Embryonic facial prominence (tissue), 1 donor: ENCODE measurements around the gene PRKAG1.

Experiments used
- DNase-seq: peaks from one replicate; pipeline ENCODE4 v3.0.0-alpha.2; 2016; ENCODE audit errors: extremely low spot score

Gene PRKAG1

DNA sequence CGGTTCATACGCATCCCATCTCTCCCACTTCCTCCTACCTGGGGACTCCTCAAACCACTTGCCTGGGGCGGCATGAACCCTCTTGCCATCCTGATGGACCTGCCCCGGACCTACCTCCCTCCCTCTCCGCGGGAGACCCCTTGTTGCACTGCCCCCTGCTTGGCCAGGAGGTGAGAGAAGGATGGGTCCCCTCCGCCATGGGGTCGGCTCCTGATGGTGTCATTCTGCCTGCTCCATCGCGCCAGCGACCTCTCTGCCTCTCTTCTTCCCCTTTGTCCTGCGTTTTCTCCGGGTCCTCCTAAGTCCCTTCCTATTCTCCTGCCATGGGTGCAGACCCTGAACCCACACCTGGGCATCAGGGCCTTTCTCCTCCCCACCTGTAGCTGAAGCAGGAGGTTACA lies 36.8 kb downstream of the PRKAG1 start:
- DNase-seq: no peak

- DNase-seq: no peak
Observed at GRCh38 chr12:48980953-48981756, 37.4 kb downstream of the PRKAG1 start.

GRCh38 chr12:48980389-48980952 lies 38.1 kb downstream of the PRKAG1 start:
- DNase-seq: no peak

DNA sequence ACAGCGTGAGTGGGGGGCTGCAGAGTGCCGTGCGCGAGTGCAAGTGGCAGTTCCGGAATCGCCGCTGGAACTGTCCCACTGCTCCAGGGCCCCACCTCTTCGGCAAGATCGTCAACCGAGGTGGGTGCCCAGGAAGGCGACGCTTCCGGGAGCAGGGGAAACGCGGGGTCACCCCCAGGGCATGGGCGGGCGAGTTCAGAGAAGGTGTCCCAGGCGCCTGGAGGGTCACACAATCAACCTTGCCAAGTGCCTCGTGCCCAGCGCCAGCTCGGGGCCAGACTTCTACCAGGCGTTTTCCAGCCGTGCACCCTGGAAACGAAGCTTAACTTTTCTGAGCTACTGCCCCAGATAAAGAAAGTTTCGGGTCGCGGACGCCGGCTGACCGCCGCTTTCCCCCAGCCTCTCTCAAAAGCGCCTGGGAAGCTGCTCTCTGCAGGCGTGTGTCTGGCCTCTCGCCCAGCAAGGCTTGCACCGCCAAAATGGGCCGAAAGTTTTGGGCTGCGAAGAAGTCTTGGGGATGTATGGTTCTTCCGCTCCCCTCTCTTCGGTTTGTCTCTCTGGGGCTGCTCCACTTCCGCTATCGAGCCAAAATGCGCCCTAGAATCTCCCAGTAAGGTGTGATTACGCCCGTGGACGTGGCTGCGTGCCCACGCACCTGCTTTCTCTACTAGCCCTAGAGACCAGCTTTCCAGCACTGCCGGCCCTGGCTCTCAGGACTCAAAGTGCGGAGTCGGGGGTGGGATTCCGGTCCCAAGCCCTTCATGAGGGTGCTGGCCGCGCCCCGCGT lies 38.8 kb downstream of the PRKAG1 start:
- no peak for DNase-seq

DNA sequence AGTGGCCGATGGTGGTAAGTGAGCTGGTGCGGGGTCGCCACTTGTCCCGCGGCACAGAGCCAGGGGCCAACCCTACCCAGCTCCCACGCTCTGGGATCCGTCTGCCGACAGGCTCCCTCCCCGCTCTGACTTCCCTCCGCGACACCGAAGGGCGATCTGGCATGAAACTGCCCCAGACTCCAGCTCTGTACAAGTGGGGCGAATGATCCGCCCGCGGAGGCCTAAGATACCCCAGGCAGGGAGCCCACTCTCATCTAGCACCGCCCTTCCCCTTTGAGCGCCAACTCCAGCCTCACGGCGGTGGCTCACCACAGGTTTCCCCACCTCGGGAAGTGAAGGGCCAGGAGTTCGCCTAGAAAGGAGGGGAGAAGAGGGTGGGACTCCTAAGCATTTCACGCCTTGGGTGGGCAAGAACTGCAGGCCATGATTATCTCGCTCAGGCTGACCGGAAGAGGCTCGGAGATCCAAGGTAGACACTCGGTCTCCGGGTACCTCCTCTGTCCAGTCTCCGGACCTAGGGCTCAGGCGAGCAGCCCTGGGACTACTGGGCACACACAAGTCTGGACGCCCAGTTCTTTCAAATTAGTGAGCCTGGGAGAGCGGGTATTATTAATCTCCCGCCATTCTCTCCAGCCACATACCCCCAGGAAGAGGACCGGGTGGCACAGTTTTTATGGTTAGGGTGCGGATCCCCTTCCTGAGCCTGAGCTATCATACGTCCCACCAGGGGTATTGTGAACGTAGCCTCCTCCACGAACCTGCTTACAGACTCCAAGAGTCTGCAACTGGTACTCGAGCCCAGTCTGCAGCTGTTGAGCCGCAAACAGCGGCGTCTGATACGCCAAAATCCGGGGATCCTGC lies 39.6 kb downstream of the PRKAG1 start:
- no peak for DNase-seq

- no peak for DNase-seq
Observed at GRCh38 chr12:48978291-48978740, 40.3 kb downstream of the PRKAG1 start, which contains the start of gene WNT1. WNT1 (plus strand) TSS chr12:48978322; CDS start chr12:48978651, 329 bp downstream.

DNA sequence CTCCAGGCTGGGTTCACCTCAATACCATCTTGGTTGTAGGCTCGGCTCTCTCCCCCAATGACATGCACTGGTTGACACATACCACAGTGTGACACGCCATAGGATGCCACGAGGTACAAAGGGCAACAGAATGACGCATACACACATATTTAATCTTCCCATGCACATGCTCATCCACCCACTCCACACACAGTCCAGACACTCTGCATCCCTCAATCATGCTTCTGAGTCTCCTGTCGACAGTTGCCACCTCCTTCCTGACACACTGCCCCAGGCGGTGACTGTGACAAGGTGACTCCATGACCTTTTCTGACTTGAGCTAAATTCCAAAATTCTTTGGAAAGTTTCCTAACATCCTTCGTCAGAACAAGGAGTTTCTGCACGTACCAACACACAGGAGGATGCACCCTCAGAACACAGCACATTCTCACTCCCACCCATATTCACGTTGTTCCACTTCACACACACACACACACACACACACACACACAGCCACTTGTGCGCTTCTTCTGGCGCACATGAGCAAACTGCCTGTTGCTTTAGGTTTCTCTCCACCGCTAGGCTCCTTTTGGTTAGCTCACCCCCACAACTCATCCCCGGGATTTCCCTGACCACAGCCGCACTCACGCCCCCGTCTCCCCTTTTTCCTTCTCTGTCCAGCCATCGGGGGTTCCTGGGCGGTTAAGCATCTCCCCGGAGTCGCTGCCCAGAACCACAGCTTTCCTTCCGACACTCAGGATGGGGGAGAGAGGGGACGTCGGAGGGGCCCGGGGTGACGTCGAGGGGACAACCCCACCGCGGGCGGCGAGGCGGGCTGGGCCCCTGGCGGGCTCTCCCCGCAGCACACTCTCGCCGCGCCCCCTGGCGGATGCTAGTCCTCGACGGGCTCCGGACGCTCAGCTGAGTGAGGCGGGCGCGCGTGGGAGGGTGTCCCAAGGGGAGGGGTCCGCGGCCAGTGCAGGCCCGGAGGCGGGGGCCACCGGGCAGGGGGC lies 41.0 kb downstream of the PRKAG1 start:
- DNase-seq: no peak

DNA sequence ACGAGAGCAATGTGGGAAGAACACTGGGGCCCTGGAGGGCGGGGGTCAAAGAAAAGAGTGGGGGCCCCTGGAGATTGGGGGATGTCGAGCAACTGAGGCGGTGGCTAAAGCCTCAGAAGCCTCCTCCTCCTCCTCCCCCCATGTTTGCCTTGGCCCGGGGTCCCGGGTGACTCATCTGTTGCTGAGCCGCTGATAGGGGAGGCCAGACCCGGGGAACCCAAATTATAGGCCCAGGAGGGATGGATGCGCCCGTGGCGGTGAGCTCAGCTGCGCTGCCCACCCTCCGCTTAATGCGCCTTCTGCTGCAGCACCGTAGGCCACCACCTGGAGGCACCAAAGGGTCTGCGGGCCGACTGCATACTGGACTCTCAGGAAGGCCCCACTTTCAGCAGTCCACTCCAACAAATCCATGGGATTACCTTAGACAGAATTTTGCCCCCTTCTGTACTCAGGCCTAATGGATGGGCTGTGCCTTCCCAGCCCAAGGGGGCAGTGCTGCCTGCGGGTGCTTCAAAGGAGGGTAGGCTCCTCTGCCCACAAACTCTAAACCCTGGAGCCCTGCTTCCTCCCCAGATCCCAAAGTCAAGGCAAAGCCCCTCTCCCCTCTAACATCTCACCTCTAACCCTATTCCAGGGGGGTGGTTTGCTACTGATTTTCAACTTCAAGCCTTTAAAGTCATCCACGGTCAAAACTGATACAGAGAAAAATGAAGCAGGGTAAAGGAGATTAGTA lies 44.5 kb downstream of the PRKAG1 start:
- DNase-seq: no peak

DNA sequence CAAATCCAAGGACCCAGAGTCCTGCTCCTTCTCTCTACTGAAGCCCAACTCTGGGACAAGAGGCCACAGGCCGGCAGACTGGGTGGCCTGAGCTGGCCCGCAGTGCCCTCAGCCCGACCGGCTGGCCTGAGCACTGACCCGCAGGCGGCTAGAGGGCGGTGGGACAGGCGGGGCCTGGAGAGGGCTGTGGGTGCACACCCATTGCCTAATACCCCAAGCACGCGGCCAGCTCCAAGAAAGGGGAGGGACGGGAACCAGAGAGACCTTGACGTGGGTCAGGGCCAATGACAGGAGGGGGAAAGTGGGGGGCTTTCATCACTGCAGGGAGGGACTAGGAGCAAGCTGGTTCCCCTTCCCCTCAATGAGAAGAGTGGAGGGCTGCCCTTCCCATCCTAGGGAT lies 45.0 kb downstream of the PRKAG1 start:
- DNase-seq: no peak

DNA sequence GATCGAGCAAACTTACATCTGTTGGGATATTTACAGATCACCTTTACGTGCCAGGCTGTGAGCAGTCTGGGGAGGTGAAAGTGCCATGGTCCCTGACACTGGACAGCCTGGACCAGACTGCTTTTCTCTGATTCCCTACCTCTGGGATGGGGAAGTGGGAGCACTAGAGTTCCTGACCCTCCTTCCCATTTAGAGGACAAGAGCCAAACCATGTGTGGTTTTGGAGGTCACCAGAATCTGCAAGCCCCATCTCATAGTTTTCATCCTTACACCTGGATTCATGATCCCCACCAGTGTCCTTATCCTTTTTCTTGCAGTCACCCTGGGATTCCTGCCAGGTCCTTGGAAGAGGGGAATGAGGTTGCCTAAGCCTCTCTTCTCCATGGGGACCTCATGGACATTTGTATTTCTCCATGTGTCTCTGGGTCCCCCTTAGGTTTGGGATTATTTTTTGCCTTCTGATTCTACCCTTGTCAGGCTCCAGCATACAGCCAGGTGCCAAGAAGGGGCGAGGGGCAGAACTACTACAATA lies 45.6 kb downstream of the PRKAG1 start:
- DNase-seq: no peak

DNA sequence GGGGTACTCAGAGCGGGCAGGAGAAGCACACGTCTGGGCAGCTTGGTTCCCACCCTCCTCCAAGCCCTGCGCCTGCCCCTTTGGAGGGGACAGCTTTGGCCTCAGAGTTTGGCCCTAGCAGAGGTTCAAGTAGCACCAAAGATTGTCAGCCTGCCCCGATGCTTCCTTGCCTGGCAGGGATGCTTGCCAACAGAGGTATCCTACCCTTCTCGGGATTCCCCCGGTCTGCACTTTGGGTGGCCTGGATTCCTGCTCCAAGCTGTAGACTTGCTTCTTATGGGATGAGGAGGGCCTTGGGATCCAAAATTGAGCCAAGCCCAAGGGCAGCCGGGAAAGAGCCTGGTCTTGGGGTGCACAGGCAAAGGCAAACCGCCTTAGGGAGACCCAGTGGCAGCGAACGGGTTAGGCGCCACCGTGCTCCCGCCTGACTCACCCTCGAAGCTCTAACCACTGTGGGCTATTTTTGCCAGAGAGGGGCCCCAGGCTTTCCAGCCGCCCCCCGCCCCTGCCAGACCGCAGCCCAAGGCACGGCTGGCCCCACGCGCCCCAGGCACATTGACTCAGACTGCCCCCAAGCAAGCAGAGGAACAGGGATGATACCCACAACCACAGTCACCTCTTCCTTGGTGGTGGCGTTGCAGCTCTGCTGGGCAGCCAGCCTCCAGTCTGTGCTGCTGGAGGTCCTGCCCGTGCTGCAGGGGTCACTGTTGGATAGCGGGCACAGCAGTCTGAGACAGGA lies 46.2 kb downstream of the PRKAG1 start:
- DNase-seq: no peak

- DNase-seq: no peak
Observed at GRCh38 chr12:48970702-48971334, 47.8 kb downstream of the PRKAG1 start.

- DNase-seq: no peak
Observed at GRCh38 chr12:48969833-48970701, 48.5 kb downstream of the PRKAG1 start.

DNA sequence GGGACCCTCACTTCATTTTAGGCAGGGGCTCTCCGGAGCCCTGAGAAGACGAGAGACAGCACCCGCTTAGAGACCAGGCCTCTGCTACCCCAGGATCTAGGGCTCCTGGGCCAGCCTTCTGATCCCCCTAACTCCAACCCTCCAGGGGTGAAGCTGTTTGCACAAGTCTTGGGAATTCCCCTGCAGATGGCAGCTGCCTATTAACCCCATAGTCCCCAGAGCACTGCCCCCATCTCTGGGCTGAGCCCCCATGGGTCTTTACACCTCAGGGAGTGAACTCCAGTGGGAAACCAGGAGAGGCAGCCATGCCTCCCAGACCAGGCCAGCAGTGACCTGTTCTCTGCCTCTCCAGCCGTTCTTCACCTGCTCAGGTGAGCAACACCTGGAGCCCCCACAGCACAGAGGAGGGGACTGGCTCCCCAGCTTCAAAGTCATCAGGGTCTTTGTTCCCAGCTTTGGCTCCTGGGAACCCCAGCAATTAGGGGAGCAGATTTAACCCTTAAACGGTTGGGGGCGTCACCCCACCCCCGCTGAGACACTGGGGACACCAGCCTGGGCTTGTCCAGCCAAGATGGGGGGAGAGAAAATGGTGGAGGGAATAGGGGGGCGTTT lies 49.3 kb downstream of the PRKAG1 start:
- DNase-seq: no peak

DNA sequence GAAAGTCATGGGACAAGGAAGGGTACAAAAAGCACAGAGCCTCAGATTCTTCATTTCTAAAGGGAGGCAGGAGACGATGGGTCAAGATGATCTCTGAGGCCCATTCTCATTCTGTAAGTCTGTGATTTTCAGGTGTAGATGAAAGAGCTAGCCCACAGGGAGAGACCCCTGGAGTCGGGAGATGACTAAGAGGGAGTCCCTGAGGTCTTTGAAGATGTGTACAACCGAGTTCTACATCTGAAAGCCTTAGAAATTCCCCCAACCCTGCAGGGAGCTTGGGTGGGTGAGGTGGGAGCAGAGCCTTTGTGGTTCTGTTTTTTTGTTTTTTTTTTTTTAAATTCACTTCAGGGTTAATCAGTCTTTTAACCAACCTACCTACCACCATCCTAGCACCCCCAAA lies 50.1 kb downstream of the PRKAG1 start:
- DNase-seq: no peak

- no peak for DNase-seq
Observed at GRCh38 chr12:48967991-48968390, 50.6 kb downstream of the PRKAG1 start.
